Activated CD4-positive, CD25-positive, alpha-beta regulatory T cell treated with anti-CD3 and anti-CD28 coated beads, Interleukin-2, amount 50 U/mL, for 16 hours (primary cell): ENCODE results near the gene MKRN2OS.
"Not testable (repeated sequence)": the region's sequence is repeated elsewhere in the genome, so short reads cannot be mapped to it uniquely, and the experiment has no call there.

Experiments used
- DNase-seq: peaks from one replicate; pipeline ENCODE4 v3.0.0-alpha.2; 2020; ENCODE audit warnings: low read depth, low spot score

MKRN2OS gene

DNA sequence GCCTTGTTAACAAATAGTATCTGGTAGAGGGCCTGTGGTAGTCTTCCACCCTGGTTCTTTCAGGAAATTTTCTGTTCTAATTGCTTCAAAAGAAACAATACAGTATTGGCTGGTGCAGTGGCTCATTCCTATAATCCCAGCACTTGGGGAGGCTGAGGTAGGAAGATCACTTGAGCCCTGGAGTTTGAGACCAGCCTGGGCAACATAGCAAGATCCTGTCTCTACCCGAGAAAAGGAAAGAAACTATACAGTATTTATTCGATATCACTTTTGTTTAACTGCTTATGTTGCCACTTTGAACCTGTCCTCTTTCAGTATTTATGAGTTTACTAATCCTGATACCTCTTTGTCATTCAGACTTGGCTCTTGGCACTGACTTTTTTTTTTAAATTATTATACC lies 16.1 kb upstream of the MKRN2OS start:
- no peak for DNase-seq

GRCh38 chr3:12560505-12561190 lies 15.3 kb upstream of the MKRN2OS start:
- no peak for DNase-seq

DNA sequence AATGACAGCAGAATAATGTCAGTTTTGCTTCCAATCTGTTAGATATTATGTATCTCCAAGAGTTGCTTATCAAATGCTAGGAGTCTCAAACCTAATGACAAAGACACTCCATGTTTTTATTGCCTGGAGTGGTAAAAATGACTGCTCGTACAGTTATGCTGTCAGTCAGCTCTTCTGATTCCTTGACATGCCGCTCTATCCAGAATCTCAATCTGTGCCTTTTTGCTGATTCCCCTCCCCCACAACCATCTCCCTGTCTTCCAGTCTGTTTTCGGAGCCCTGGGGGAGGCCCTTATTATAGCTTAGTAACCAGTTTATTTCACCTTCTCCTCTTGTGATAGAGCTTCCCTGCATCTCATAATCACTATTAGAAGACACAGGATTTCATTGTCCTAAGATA lies 14.2 kb upstream of the MKRN2OS start:
- DNase-seq, result no peak

GRCh38 chr3:12558706-12559105 lies 13.4 kb upstream of the MKRN2OS start:
- no peak for DNase-seq

- DNase-seq, result no peak
These were observed 12.3 kb upstream of the MKRN2OS start for GRCh38 chr3:12557473-12558100.

DNA sequence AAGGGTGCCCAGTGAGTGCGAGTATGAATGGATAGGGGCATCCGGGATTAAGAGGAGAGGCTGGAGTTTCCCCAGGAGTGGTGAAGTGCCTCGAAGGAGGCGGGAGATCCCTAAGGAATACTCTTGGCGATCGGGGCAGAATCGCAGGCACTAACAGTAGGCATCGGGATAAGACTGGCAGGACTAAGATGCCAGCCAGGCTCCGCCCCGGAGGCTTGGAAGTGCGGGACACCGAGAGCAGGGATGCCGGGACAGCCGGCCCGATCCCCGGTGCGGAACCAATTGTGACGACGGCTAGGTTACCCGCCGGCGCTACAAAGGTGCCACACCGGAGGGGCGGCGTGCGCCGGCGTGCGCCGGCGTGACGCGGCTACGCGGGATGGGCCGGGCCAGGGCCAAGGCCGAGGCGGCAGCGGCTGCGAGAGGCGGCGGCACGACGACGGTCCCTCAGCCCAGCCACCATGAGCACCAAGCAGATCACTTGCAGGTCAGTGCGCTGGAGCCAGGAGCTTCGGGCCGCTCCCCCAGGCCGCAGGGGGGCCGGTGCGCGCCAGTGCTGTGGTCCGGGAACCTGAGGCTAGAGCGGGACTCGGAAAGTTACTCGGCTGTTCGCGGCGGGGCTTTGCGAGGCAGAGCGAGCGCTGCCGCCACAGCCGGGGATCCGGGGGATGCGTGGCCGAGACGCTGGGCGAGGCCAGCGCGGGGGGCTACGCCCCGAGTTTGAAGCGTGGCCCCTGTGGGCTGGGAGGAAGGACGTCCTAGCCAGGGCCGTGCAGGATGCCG lies 11.6 kb upstream of the MKRN2OS start, which contains the start of gene MKRN2:
TSS of gene MKRN2 (plus strand) at position 398 of the 783 bp plus-strand sequence. CDS start at position 462, 64 bp downstream.
- DNase-seq, result peak; percentile 73

DNA sequence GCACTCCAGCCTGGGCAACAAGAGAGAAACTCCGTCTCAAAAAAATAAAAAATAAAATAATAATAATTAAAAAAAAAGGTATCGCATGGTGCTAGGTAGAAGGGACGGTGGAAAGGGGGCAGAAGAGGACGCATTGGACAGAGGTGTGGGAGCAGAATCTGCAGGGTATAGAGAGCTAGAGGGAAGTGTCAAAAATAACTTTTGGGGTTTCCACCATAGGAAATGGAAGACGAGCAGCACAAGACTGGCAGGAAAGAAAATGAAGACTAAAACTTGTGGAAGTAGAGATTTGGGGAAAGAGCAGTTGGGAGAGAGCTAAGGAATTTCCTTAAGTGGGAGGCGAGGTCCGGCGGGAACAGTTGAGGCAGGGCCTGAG lies 11.0 kb upstream of the MKRN2OS start:
- DNase-seq, result no peak

- DNase-seq, result no peak
These were observed 8.7 kb upstream of the MKRN2OS start for GRCh38 chr3:12553921-12554391.

- DNase-seq, result no peak
These were observed 4.9 kb upstream of the MKRN2OS start for GRCh38 chr3:12549971-12550760.

DNA sequence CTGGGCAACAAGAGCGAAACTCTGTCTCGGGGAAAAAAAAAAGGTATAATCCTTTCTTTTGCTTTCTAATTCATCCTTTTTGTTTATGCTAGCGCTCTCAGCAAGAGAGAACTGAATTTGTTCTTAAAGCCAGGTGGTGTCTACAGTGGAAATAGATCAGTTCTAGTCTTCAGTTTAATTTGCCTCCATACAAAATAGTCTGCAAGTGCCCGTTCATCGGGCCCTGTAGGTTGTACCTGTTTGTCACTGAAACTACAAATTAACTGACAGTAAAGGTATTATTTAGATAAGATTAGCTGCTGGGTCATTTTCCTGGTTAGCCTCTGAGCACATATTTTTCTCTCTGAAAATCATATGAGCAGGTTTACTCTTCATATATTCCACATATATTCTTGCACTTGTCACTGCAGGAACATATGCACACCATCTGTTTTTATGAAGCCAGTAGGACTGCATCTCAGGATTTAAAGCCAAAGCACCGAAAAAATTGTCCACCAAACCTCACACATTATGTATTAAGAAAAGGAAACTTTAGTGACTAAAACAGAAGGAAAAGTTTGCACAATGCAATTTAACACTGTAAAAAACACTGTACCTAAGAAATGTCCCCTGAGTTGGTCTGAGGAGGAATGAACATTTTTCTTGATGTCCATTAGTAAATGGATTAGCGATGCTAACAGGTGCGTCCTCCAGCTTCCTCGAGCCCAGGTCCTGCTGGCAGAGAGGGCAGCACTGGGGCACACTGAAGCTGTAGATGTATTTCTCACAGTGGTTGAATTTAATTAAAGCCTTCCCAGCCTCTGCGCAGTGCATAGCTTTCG lies 437 bp downstream of the MKRN2OS start:
- no peak for DNase-seq

- DNase-seq, result not testable (repeated sequence)
These were observed 1.8 kb downstream of the MKRN2OS start for GRCh38 chr3:12543497-12543896.

- no peak for DNase-seq
These were observed 3.7 kb downstream of the MKRN2OS start for GRCh38 chr3:12541625-12542024.

GRCh38 chr3:12536423-12536822 lies 8.9 kb downstream of the MKRN2OS start:
- no peak for DNase-seq

DNA sequence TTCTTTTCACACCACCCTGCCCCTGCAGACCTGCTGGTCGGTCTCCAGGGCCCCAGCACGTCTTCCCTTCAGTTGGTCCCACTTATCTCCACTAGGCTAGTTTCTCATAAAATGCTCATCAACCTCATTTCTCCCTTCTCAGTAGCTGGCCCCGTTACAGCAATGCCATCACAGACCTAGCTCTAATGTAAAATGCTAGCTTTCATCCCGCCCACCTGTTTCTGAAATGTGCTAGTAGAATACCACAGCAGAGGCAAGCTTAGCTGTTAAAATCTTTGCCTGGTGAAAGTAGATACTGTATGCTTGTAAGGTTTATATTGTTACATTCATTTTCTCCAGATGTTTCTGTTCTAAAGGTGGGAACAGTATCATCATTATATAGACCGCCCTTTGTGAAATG lies 13.1 kb downstream of the MKRN2OS start:
- DNase-seq, result no peak

GRCh38 chr3:12527757-12528143 lies 17.5 kb downstream of the MKRN2OS start:
- DNase-seq, result no peak

DNA sequence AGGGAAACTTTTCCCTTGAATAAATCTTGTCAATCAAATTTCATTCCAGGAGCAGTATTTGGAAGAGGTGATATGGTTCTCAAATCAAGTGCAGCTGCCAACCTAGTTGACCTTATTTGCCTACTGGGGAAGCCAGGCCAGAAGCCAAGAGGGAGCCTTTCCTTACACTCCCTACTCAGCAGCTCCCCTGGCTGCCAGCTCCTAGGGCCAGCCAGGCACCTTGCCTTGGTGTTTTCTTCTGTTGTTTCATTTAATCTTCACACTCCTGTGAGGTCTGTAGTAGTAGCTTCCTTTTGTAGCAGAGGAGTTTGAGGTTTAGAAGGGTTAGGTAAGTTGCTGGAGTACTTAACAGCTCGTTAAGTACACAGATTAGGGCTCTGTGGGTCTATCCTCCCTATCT lies 22.6 kb downstream of the MKRN2OS start:
- DNase-seq, result no peak

DNA sequence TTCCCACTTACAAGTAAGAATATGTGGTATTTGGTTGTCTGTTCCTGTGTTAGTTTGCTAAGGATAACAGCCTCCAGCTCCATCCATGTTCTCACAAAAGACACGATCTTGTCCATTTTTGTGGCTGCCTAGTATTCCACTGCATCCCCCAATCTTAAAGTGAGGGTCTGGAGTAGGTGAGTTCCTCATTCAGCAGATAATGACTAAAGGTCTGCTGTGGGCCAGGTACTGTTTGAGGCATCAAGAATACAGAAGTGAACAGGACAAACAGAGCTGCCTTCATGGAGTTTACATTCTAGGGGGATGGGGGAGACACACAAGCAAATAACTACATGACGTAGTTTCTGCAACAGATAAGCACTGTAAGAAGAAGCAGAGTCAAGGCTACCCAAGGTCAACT lies 24.3 kb downstream of the MKRN2OS start:
- no peak for DNase-seq

DNA sequence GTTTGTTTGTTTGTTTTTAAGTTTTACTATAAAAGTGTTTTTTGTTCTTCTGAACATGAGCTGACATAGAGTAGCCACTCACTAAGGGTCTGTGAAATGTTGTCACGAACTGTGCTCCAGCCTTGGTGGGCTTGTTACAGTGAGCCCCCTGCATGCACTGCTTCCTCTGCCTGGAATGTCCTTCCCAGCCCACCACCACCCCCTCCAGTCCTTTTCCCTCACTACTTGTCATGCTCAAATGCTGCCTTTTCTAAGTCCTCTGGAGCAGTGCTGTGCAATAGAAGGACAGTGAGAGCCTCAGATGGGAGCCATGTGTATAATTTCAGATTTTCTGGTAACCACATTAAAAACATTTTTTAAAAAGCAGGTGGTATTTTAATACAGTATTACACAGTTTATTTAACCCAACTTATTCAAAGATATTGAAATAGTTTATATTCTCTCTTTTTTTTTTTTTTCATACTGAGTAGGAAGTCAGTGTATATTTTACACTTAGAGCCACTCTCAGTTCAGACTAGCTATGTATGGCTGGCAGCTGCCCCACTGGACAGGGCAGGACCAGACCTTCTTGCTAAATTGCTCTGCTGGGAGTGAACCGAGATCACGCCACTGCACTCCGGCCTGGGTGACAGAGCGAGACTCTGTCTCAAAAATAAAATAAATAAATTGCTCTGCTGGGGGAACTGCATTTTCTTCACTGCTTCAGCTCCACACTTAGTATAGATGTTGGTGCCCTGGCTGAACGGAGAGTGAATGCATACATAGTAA lies 26.9 kb downstream of the MKRN2OS start:
- DNase-seq, result no peak

- DNase-seq, result no peak
These were observed 28.4 kb downstream of the MKRN2OS start for GRCh38 chr3:12516873-12517272.

GRCh38 chr3:12515631-12516030 lies 29.7 kb downstream of the MKRN2OS start:
- no peak for DNase-seq
